Activated CD8-positive, alpha-beta T cell treated with anti-CD3 and anti-CD28 coated beads for 36 hours (primary cell): ENCODE data around the gene SRRM2. TPM values are rescaled to one million over a fixed set of nuclear protein-coding genes. Genes with fewer than 3 reads are reported as not detected.
A peak's percentile ranks its signal among the peaks of the same experiment; 100 is the strongest.

ENCODE experiments used
- ATAC-seq: fragments of 200-7000 bp; cut with Tn5 transposase; one replicate; pipeline ENCODE4 v1.10.0; 2021; ENCODE audit warnings: mild to moderate bottlenecking, moderate library complexity
- CTCF ChIA-PET: fragments of 350-600 bp; sonication (Branson Sonifier 250); formaldehyde crosslinking; loops from one replicate; lab custom pipeline; 2021; ENCODE audit warnings: antibody characterized with exemption; lab: Charles Lee
- POLR2A ChIA-PET: fragments of 350-600 bp; sonication (Branson Sonifier 250); formaldehyde crosslinking; loops from one replicate; lab custom pipeline; 2021; ENCODE audit warnings: antibody characterized with exemption; lab: Charles Lee
- DNase-seq: peaks from one replicate; pipeline ENCODE4 v3.0.0-alpha.2; 2020
- H3K27ac Mint-ChIP-seq: one replicate; pipeline ENCODE4 v1.8.0; 2021; ENCODE audit warnings: mild to moderate bottlenecking, mixed read lengths
- H3K27me3 Mint-ChIP-seq: one replicate; pipeline ENCODE4 v1.8.0; 2021; ENCODE audit warnings: mixed read lengths
- H3K36me3 Mint-ChIP-seq: one replicate; pipeline ENCODE4 v1.8.0; 2021; ENCODE audit warnings: low read depth, mixed read lengths
- H3K4me1 Mint-ChIP-seq: one replicate; pipeline ENCODE4 v1.8.0; 2021; ENCODE audit warnings: low read depth, mixed read lengths
- H3K4me3 Mint-ChIP-seq: one replicate; pipeline ENCODE4 v1.8.0; 2021; ENCODE audit warnings: mild to moderate bottlenecking, moderate library complexity, mixed read lengths
- H3K9me3 Mint-ChIP-seq: one replicate; pipeline ENCODE4 v1.8.0; 2021; ENCODE audit warnings: mixed read lengths
- intact Hi-C: fragments of 100-400 bp; cut with micrococcal nuclease; formaldehyde crosslinking; loops from one replicate; pipeline ENCODE4 v1.10.0; 2022
- total RNA-seq, 2 experiments: library from RNA; stranded (reverse); gene quantifications; one replicate each; pipeline ENCODE4 v1.2.3, GENCODE V29; 2021
- TF ChIP-seq, protein P1 (sequence below): fragments of 200-600 bp; IDR thresholded peaks from one replicate; pipeline ENCODE4 v1.8.0; 2022; ENCODE audit warnings: antibody characterized with exemption, mild to moderate bottlenecking

The SRRM2 gene
- total RNA-seq, 2 experiments from 2014 or later: 518 to 561 TPM

- intact Hi-C loops: no loop called here
- TF ChIP-seq, protein P1, sequence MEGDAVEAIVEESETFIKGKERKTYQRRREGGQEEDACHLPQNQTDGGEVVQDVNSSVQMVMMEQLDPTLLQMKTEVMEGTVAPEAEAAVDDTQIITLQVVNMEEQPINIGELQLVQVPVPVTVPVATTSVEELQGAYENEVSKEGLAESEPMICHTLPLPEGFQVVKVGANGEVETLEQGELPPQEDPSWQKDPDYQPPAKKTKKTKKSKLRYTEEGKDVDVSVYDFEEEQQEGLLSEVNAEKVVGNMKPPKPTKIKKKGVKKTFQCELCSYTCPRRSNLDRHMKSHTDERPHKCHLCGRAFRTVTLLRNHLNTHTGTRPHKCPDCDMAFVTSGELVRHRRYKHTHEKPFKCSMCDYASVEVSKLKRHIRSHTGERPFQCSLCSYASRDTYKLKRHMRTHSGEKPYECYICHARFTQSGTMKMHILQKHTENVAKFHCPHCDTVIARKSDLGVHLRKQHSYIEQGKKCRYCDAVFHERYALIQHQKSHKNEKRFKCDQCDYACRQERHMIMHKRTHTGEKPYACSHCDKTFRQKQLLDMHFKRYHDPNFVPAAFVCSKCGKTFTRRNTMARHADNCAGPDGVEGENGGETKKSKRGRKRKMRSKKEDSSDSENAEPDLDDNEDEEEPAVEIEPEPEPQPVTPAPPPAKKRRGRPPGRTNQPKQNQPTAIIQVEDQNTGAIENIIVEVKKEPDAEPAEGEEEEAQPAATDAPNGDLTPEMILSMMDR: peak; percentile 8
- POLR2A ChIA-PET: interaction anchor here (1.2 kb wide), 1 partner anchor 17 kb away, joined by 3 read pairs; no protein-coding TSS in a partner anchor
- Mint-ChIP-seq H3K4me1 (no peaks in the 10 kb centered on the region), H3K27ac (no peak overlapping the region), H3K27me3 (peaks cover 1% of the 10 kb centered on the region), H3K9me3 (no peaks in the 10 kb centered on the region), H3K4me3 (peak overlapping the region; percentile 49), H3K36me3 (no peaks in the 10 kb centered on the region)
- peak; percentile 22 for DNase-seq
- ATAC-seq: no peak
- CTCF ChIA-PET: interaction anchor here (1.0 kb wide), 1 partner anchor 50 kb away, joined by 4 read pairs; no protein-coding TSS in a partner anchor
These were observed 65.2 kb downstream of the SRRM2 start for GRCh38 chr16:2817340-2818271.

- Mint-ChIP-seq H3K9me3 (no peaks in the 10 kb centered on the region), H3K4me1 (no peaks in the 10 kb centered on the region), H3K4me3 (no peak overlapping the region), H3K27ac (no peak overlapping the region), H3K27me3 (peaks cover 1% of the 10 kb centered on the region), H3K36me3 (no peaks in the 10 kb centered on the region)
- DNase-seq (no peak), ATAC-seq (no peak)
- POLR2A ChIA-PET: no interaction called here
- TF ChIP-seq, protein P1: no peak
- intact Hi-C loops: no loop called here
- CTCF ChIA-PET: no interaction called here
These were observed 65.9 kb downstream of the SRRM2 start for GRCh38 chr16:2818272-2818876.

GRCh38 chr16:2819179-2819938 lies 66.9 kb downstream of the SRRM2 start:
- CTCF ChIA-PET: no interaction called here
- no peaks in the 10 kb centered on the region for H3K4me1 Mint-ChIP-seq
- POLR2A ChIA-PET: no interaction called here
- H3K4me3 Mint-ChIP-seq: no peak overlapping the region
- H3K36me3 Mint-ChIP-seq: no peaks in the 10 kb centered on the region
- intact Hi-C loops: no loop called here
- TF ChIP-seq, protein P1: no peak
- H3K27ac Mint-ChIP-seq: no peak overlapping the region
- peaks cover 1% of the 10 kb centered on the region for H3K27me3 Mint-ChIP-seq
- no peaks in the 10 kb centered on the region for H3K9me3 Mint-ChIP-seq
- no peak for ATAC-seq
- DNase-seq: no peak

DNA sequence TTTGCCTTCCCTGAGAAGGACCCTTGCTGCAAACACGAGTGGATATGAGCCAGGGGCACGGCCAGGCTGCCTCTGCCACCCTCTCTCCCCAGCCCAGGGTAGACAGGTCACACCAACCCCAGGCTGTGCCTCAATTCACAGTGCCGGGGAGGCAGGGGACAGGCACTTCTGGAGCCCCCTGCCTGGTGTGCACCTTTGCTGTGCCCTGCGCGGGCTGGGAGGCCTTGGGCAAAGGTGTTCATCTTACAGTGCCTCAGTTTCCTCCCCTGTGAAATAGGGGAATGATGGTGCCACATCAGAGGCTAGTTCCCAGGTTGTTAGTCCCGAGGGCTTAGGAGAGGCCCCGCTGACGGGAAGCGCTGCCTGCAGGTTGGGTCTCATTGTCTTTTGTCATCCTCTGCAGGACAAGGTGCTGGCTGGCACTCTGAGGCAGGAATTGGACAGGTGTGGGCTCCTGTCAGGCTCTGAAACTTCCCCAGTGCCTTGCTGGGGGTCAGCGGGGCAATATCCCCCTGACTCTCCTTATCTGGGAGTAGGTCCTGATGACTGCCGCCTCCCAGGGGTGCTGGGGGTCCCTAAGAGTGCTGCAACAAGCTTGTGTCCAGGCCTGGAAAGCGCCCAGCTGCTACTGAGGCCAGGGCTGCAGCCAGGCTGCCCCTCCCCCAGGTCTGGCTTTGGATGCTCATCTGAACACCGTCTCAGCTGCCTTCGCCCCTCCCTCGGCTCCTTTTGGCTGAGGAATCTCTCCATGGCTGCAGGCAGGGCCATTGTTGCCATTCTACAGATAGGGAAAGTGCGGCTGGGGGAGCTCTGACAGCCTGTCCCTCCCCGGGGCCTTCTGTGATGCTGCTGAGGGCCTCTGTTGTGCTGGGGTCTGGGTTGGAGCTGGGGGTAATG lies 67.7 kb downstream of the SRRM2 start:
- no peak for DNase-seq
- Mint-ChIP-seq H3K4me1 (no peaks in the 10 kb centered on the region), H3K36me3 (no peaks in the 10 kb centered on the region), H3K27me3 (no peaks in the 10 kb centered on the region), H3K4me3 (no peak overlapping the region), H3K9me3 (no peaks in the 10 kb centered on the region), H3K27ac (no peak overlapping the region)
- TF ChIP-seq, protein P1: no peak
- ATAC-seq: no peak
- POLR2A ChIA-PET: no interaction called here
- intact Hi-C loops: no loop called here
- CTCF ChIA-PET: interaction anchor here (1.2 kb wide), 1 partner anchor 35 kb away, joined by 4 read pairs; no protein-coding TSS in a partner anchor

Other genes with a start within 250 kb of the SRRM2 start
- gene ATP6V0C, start 238.7 kb upstream of the SRRM2 start, total RNA-seq: 10 to 100 TPM; 85.9 to 88.6 TPM
- gene AMDHD2, start 232.3 kb upstream of the SRRM2 start, total RNA-seq: 10 to 100 TPM; 28.2 to 29.0 TPM
- gene CEMP1, start 221.2 kb upstream of the SRRM2 start, total RNA-seq: not detected
- 10 to 100 TPM; 32.4 to 33.9 TPM for gene PDPK1, start 214.6 kb upstream of the SRRM2 start, total RNA-seq
- gene KCTD5, start 70.1 kb upstream of the SRRM2 start, total RNA-seq: 10 to 100 TPM; 26.0 to 27.3 TPM
- 1 to 10 TPM; 1.2 to 1.4 TPM for gene PRSS27, start 32.4 kb upstream of the SRRM2 start, total RNA-seq
- gene ELOB, start 24.6 kb downstream of the SRRM2 start, total RNA-seq: 100 to 1,000 TPM; 174 to 178 TPM
- gene PRSS33, start 34.9 kb downstream of the SRRM2 start, total RNA-seq: under 1 TPM in 1 of 2 experiments, not detected in 1; 0.29 TPM
- gene PRSS41, start 45.8 kb downstream of the SRRM2 start, total RNA-seq: not detected
- 10 to 100 TPM; 11.3 to 12.5 TPM for gene PRSS21, start 64.6 kb downstream of the SRRM2 start, total RNA-seq
- gene ZG16B, start 77.7 kb downstream of the SRRM2 start, total RNA-seq: 1 to 10 TPM in 1 of 2 experiments, under 1 TPM in 1; 0.97 to 2.1 TPM
- not detected for gene PRSS22, start 105.5 kb downstream of the SRRM2 start, total RNA-seq
- 10 to 100 TPM; 18.9 to 19.3 TPM for gene FLYWCH2, start 130.6 kb downstream of the SRRM2 start, total RNA-seq
- 10 to 100 TPM; 33.4 to 34.9 TPM for gene FLYWCH1, start 159.3 kb downstream of the SRRM2 start, total RNA-seq
- gene KREMEN2, start 211.6 kb downstream of the SRRM2 start, total RNA-seq: under 1 TPM in 1 of 2 experiments, not detected in 1; 0.22 TPM
- gene PAQR4, start 216.7 kb downstream of the SRRM2 start, total RNA-seq: 10 to 100 TPM; 29.4 to 30.4 TPM
- gene PKMYT1, start 227.8 kb downstream of the SRRM2 start, total RNA-seq: 100 to 1,000 TPM; 121 to 123 TPM